Endothelial cell of umbilical vein (primary cell): Measurements from ENCODE around the gene APCDD1L. TPM values are rescaled to one million over a fixed set of nuclear protein-coding genes. Genes with fewer than 3 reads are reported as not detected.

Experiments
- BruUV-seq: library from RNA; stranded (reverse); fragments of 400-500 nt; replicated peaks from 2 replicates; lab custom pipeline; 2021; lab: Mats Ljungman, UMichigan
- CTCF ChIA-PET: fragments of 300-600, 350-600 bp; sonication (Branson Sonifier 250); formaldehyde crosslinking; loops from one replicate; lab custom pipeline; 2021; ENCODE audit warnings: antibody characterized with exemption, inconsistent platforms; lab: Charles Lee
- POLR2A ChIA-PET: fragments of 300-600, 350-600 bp; sonication (Branson Sonifier 250); formaldehyde crosslinking; loops from one replicate; lab custom pipeline; 2021; ENCODE audit warnings: antibody characterized with exemption, inconsistent platforms; lab: Charles Lee
- DNase-seq: peaks from one replicate; pipeline ENCODE4 v3.0.0-alpha.2; 2011; ENCODE audit warnings: low read depth, low spot score
- FAIRE-seq: peaks from 2 replicates; lab custom pipeline; 2011; peaks lifted over from hg19 to GRCh38; lab: Jason Lieb, UNC
- H2AFZ ChIP-seq: 2 replicates; pipeline ENCODE4 v1.6.0; 2012; ENCODE audit warnings: low read depth, low read length, control low read depth, inconsistent platforms
- H3K27ac ChIP-seq: 2 replicates; pipeline ENCODE4 v1.5.1; 2011; ENCODE audit warnings: low read depth, mild to moderate bottlenecking, control low read depth, low read length, moderate library complexity; ENCODE audit not compliant: insufficient read depth
- H3K27me3 ChIP-seq, 2 experiments: 2 replicates each; pipeline versions ENCODE4 v1.6.0 to v1.6.1; 2011; ENCODE audit warnings: low read length in 2 of 2, mixed read lengths in 1 of 2; ENCODE audit not compliant: control insufficient read depth in 2 of 2, insufficient read depth in 2 of 2
- H3K36me3 ChIP-seq, 2 experiments: 2 replicates in 1 of 2; 3 replicates in 1 of 2; pipeline ENCODE4 v1.5.1; 2011; ENCODE audit warnings: low read length in 2 of 2, mild to moderate bottlenecking in 1 of 2, moderate library complexity in 1 of 2; ENCODE audit not compliant: control insufficient read depth in 2 of 2, insufficient read depth in 2 of 2; ENCODE audit errors: extremely low read depth in 1 of 2
- H3K4me1 ChIP-seq: 3 replicates; pipeline ENCODE4 v1.5.1; 2011; ENCODE audit warnings: mild to moderate bottlenecking, low read length; ENCODE audit not compliant: control insufficient read depth, insufficient read depth; ENCODE audit errors: extremely low read depth
- H3K4me2 ChIP-seq: 2 replicates; pipeline ENCODE4 v1.6.1; 2011; ENCODE audit warnings: low read length, control low read depth, mixed read lengths; ENCODE audit not compliant: insufficient read depth
- H3K4me3 ChIP-seq, 3 experiments: fragments of 200-600 bp in 1 of 3; sonication (generic), shearing (Covaris generic) in 1 of 3; replicated peaks in 1 of 3; 2 replicates each; pipeline ENCODE4 v1.5.1; 2011 to 2016; ENCODE audit warnings: control low read depth in 3 of 3, low read length in 3 of 3, mild to moderate bottlenecking in 2 of 3, inconsistent platforms in 1 of 3, low read depth in 1 of 3, moderate library complexity in 1 of 3; ENCODE audit not compliant: insufficient read depth in 1 of 3
- H3K79me2 ChIP-seq: 2 replicates; pipeline ENCODE4 v1.6.0; 2012; ENCODE audit warnings: low read length, inconsistent platforms; ENCODE audit not compliant: control insufficient read depth, insufficient read depth
- H3K9ac ChIP-seq: replicated peaks from 2 replicates; pipeline ENCODE3; 2011; ENCODE audit warnings: low read length, control low read depth; ENCODE audit not compliant: insufficient read depth; ENCODE audit errors: extremely low read depth
- H3K9me1 ChIP-seq: replicated peaks from 3 replicates; pipeline ENCODE4 v1.6.0; 2011; ENCODE audit warnings: mild to moderate bottlenecking, low read length; ENCODE audit not compliant: control insufficient read depth, insufficient read depth; ENCODE audit errors: extremely low read depth
- H3K9me3 ChIP-seq: replicated peaks from 2 replicates; pipeline ENCODE4 v1.5.1; 2012; ENCODE audit warnings: low read length, inconsistent platforms; ENCODE audit not compliant: control insufficient read depth, insufficient read depth
- H4K20me1 ChIP-seq: replicated peaks from 2 replicates; pipeline ENCODE3; 2011; ENCODE audit warnings: mild to moderate bottlenecking, low read length; ENCODE audit not compliant: control insufficient read depth, insufficient read depth; ENCODE audit errors: extremely low read depth
- CTCF ChIP-seq, 2 donors: IDR thresholded peaks; 1 replicate in 1 of 2; 2 replicates in 1 of 2; pipeline ENCODE4 v1.5.1; 2011; ENCODE audit warnings: low read length in 2 of 2, mild to moderate bottlenecking in 2 of 2, moderate library complexity in 2 of 2, control low read depth in 1 of 2, inconsistent platforms in 1 of 2, low read depth in 1 of 2; ENCODE audit not compliant: insufficient read depth in 1 of 2; ENCODE audit errors: extremely low read depth in 1 of 2
- EZH2 ChIP-seq: IDR thresholded peaks from 2 replicates; pipeline ENCODE4 v1.6.1; 2012; ENCODE audit warnings: borderline replicate concordance, low read depth, mild to moderate bottlenecking, moderate library complexity, low read length, inconsistent platforms; ENCODE audit not compliant: severe bottlenecking
- FOS ChIP-seq: IDR thresholded peaks from 2 replicates; pipeline ENCODE4 v1.6.1; 2011; ENCODE audit warnings: mild to moderate bottlenecking, low read length, moderate library complexity, borderline replicate concordance; ENCODE audit not compliant: insufficient read depth
- GATA2 ChIP-seq: IDR thresholded peaks from 2 replicates; pipeline ENCODE4 v1.7.0; 2011; ENCODE audit warnings: low read depth, mild to moderate bottlenecking, moderate library complexity, mixed read lengths, low read length; ENCODE audit not compliant: insufficient read length, insufficient read depth
- JUN ChIP-seq: IDR thresholded peaks from 2 replicates; pipeline ENCODE4 v1.6.1; 2011; ENCODE audit warnings: borderline replicate concordance, low read depth; ENCODE audit not compliant: insufficient read length, insufficient read depth
- MAX ChIP-seq: IDR thresholded peaks from 2 replicates; pipeline ENCODE4 v1.6.1; 2011; ENCODE audit not compliant: insufficient read depth, insufficient read length
- MYC ChIP-seq: IDR thresholded peaks from one replicate; pipeline ENCODE4 v1.6.1; 2011; ENCODE audit warnings: mild to moderate bottlenecking, low read depth, low read length
- POLR2A ChIP-seq: IDR thresholded peaks from 2 replicates; pipeline ENCODE4 v1.6.1; 2012; ENCODE audit warnings: low read depth, mild to moderate bottlenecking, control low read depth, low read length
- POLR2AphosphoS5 ChIP-seq: IDR thresholded peaks from 2 replicates; pipeline ENCODE4 v1.6.1; 2012; ENCODE audit warnings: low read depth, mild to moderate bottlenecking, control low read depth, low read length, moderate library complexity; ENCODE audit not compliant: insufficient read depth
- dilution Hi-C: fragments of 300-500 bp; cut with MboI; formaldehyde crosslinking; loops from one replicate; pipeline ENCODE4 v1.15.0; 2019; ENCODE audit warnings: low sequenced_read_pairs; ENCODE audit not compliant: extremely low pct_ligation_motif_present
- intact Hi-C: fragments of 100-400 bp; cut with micrococcal nuclease; formaldehyde crosslinking; loops from one replicate; pipeline ENCODE4 v1.10.0; 2022
- polyA plus RNA-seq, 4 experiments: library from polyadenylated mRNA; depleted of rRNA in 3 of 4; stranded (reverse) in 3 of 4; unstranded in 1 of 4; fragments of >200 nt; gene quantifications; 2 replicates each; pipeline versions ENCODE4 v1.2.1 to v1.2.3, GENCODE V29; 2011 to 2012; ENCODE audit warnings: missing spikeins in 1 of 4
- total RNA-seq: library from RNA; stranded (reverse); gene quantifications from 2 replicates; pipeline ENCODE4 v1.2.3, GENCODE V29; 2021

APCDD1L gene
- total and polyA plus RNA-seq, 2 donors (not counting 3 experiments of a cell fraction or from before 2014, with no cell fraction given): 0.17 to 1.4 TPM

- Histone ChIP-seq H3K4me1 (peaks cover 22% of the 10 kb centered on the region), H3K4me3 (no peak overlapping the region), H3K9me3 (no peaks in the 10 kb centered on the region), H3K27me3 (peaks cover 0 to 5% of the 10 kb centered on the region in 2 experiments), H3K9ac (no peak overlapping the region), H4K20me1 (no peaks in the 10 kb centered on the region), H2AFZ (no peak overlapping the region), H3K9me1 (no peaks in the 10 kb centered on the region), H3K27ac (no peak overlapping the region), H3K36me3 (no peaks in the 10 kb centered on the region), H3K4me2 (no peak overlapping the region), H3K79me2 (no peaks in the 10 kb centered on the region)
- ChIA-PET POLR2A (no interaction called here), CTCF (no interaction called here)
- no peak for DNase-seq
- intact Hi-C loops: no loop called here
- TF ChIP-seq EZH2 (no peak), JUN (no peak), CTCF (IDR thresholded peaks at IDR 0.05; ENCODE audit: extremely low read depth in 1 of 2, insufficient read depth in 1 of 2, low read depth in 1 of 2, low read length in 2 of 2) (no peak), FOS (no peak), MAX (no peak), POLR2AphosphoS5 (no peak), GATA2 (no peak), POLR2A (no peak), MYC (no peak)
- dilution Hi-C loops: loop anchor here (25.0 kb wide), 1 partner anchor 224 kb away; the partner anchor contains the start of gene ANKRD60
- FAIRE-seq: no peak
- BruUV-seq: no TSS peak
Measured at GRCh38 chr20:58461104-58461503, 54.1 kb downstream of the APCDD1L start.
